Neuronal stem cell (in vitro differentiated cells): Measurements from ENCODE around the gene VMO1. TPM values are rescaled to one million over a fixed set of nuclear protein-coding genes. Genes with fewer than 3 reads are reported as not detected.
A peak's percentile ranks its signal among the peaks of the same experiment; 100 is the strongest.

ENCODE experiments used
- DNase-seq: peaks from one replicate; pipeline ENCODE4 v3.0.0-alpha.2; 2013; ENCODE audit warnings: low spot score
- H2AFZ ChIP-seq: one replicate; pipeline ENCODE4 v1.6.1; 2013; ENCODE audit warnings: mild to moderate bottlenecking, low read length, inconsistent platforms
- H2AK5ac ChIP-seq: 2 replicates; pipeline ENCODE4 v1.6.1; 2013; ENCODE audit warnings: low read depth, mild to moderate bottlenecking, inconsistent platforms, low read length, moderate library complexity, mixed read lengths
- H2BK120ac ChIP-seq: 2 replicates; pipeline ENCODE4 v1.6.1; 2013; ENCODE audit warnings: low read depth, mild to moderate bottlenecking, inconsistent platforms, low read length, moderate library complexity, mixed read lengths
- H2BK12ac ChIP-seq: one replicate; pipeline ENCODE4 v1.6.1; 2013; ENCODE audit warnings: low read length, inconsistent platforms
- H2BK15ac ChIP-seq: 2 replicates; pipeline ENCODE4 v1.6.1; 2013; ENCODE audit warnings: mild to moderate bottlenecking, low read length, inconsistent platforms, mixed read lengths
- H2BK5ac ChIP-seq: one replicate; pipeline ENCODE4 v1.6.1; 2013; ENCODE audit warnings: inconsistent platforms, mild to moderate bottlenecking, low read length, moderate library complexity
- H3K14ac ChIP-seq: one replicate; pipeline ENCODE4 v1.6.1; 2013; ENCODE audit warnings: low read length, inconsistent platforms
- H3K18ac ChIP-seq: 2 replicates; pipeline ENCODE4 v1.6.1; 2013; ENCODE audit warnings: low read length, inconsistent platforms
- H3K23ac ChIP-seq: 2 replicates; pipeline ENCODE4 v1.6.1; 2013; ENCODE audit warnings: low read depth, mild to moderate bottlenecking, mixed read lengths, low read length, inconsistent platforms; ENCODE audit not compliant: poor library complexity
- H3K27ac ChIP-seq: replicated peaks from 3 replicates; pipeline ENCODE4 v1.5.1; 2013; ENCODE audit warnings: low read length, inconsistent platforms
- H3K27me3 ChIP-seq, 3 experiments: 2 replicates each; pipeline ENCODE4 v1.6.1; 2013; ENCODE audit warnings: low read length in 3 of 3, mild to moderate bottlenecking in 2 of 3, inconsistent platforms in 1 of 3, low read depth in 1 of 3, mixed read lengths in 1 of 3, moderate library complexity in 1 of 3; ENCODE audit not compliant: control insufficient read depth in 3 of 3, insufficient read depth in 3 of 3
- H3K36me3 ChIP-seq, 2 donors: replicated peaks in 1 of 2; 2 replicates each; pipeline ENCODE4 v1.6.1; 2013; ENCODE audit warnings: low read length in 2 of 2; ENCODE audit not compliant: control insufficient read depth in 2 of 2, insufficient read depth in 2 of 2
- H3K4ac ChIP-seq: 2 replicates; pipeline ENCODE4 v1.6.1; 2013; ENCODE audit warnings: inconsistent platforms, mild to moderate bottlenecking, low read length, moderate library complexity
- H3K4me1 ChIP-seq, 2 donors: 1 replicate in 1 of 2; 2 replicates in 1 of 2; pipeline ENCODE4 v1.6.1; 2013; ENCODE audit warnings: low read length in 2 of 2, low read depth in 1 of 2; ENCODE audit not compliant: control insufficient read depth in 2 of 2, insufficient read depth in 1 of 2
- H3K4me2 ChIP-seq: one replicate; pipeline ENCODE4 v1.6.1; 2013; ENCODE audit warnings: mild to moderate bottlenecking, low read length, inconsistent platforms; ENCODE audit not compliant: insufficient read depth, poor library complexity, severe bottlenecking
- H3K4me3 ChIP-seq, 2 donors: 2 replicates each; pipeline ENCODE4 v1.5.1; 2013; ENCODE audit warnings: low read length in 2 of 2, mild to moderate bottlenecking in 2 of 2, inconsistent platforms in 1 of 2, moderate library complexity in 1 of 2
- H3K79me1 ChIP-seq: one replicate; pipeline ENCODE4 v1.6.1; 2013; ENCODE audit warnings: low read depth, mild to moderate bottlenecking, inconsistent platforms, low read length, moderate library complexity
- H3K9ac ChIP-seq: one replicate; pipeline ENCODE4 v1.6.1; 2013; ENCODE audit warnings: mild to moderate bottlenecking, low read depth, low read length, inconsistent platforms; ENCODE audit not compliant: poor library complexity
- H3K9me3 ChIP-seq, 2 donors: replicated peaks in 1 of 2; 2 replicates each; pipeline versions ENCODE3 to v1.6.1; 2013; ENCODE audit warnings: low read length in 2 of 2, mild to moderate bottlenecking in 2 of 2, inconsistent platforms in 1 of 2, low read depth in 1 of 2, mixed read lengths in 1 of 2, moderate library complexity in 1 of 2; ENCODE audit not compliant: control insufficient read depth in 2 of 2, insufficient read depth in 1 of 2
- H4K8ac ChIP-seq: one replicate; pipeline ENCODE4 v1.6.1; 2013; ENCODE audit warnings: low read depth, mild to moderate bottlenecking, inconsistent platforms, low read length, moderate library complexity
- H4K91ac ChIP-seq: one replicate; pipeline ENCODE4 v1.6.1; 2013; ENCODE audit warnings: low read length, low read depth, mild to moderate bottlenecking, inconsistent platforms; ENCODE audit not compliant: poor library complexity
- WGBS, 2 donors: extraction: QIAGEN DNeasy Blood & Tissue Kit; methylation state at CpG; one replicate each; pipeline ENCODE4 v1.1.7; 2013; ENCODE audit warnings: missing lambda C conversion rate in 2 of 2, mixed read lengths in 1 of 2; ENCODE audit not compliant: insufficient read length in 2 of 2, insufficient replicate concordance in 1 of 2; ENCODE audit errors: extremely low coverage in 2 of 2; 5-methylcytosine and 5-hydroxymethylcytosine counted together
- polyA plus RNA-seq, 2 experiments: library from polyadenylated mRNA; stranded (reverse); fragments of 200-250 nt; gene quantifications; one replicate each; pipeline ENCODE4 v1.2.3, GENCODE V29; 2013

VMO1 gene
- 0.74 TPM for polyA plus RNA-seq (2013, experiment 1 of 2)
- 0.64 TPM for polyA plus RNA-seq (2013, experiment 2 of 2)

- no CpG with 5 or more reads among the region's 24 CpGs for WGBS, 2 donors
- H2BK120ac ChIP-seq: no peak within 1 kb of the TSS
- no peak within 1 kb of the TSS for H4K91ac ChIP-seq
- H3K9me3 ChIP-seq: no peaks in the 10 kb centered on the region
- H3K18ac ChIP-seq: peak within 1 kb of the TSS; percentile 48
- peak within 1 kb of the TSS; percentile 58 for H2BK12ac ChIP-seq
- H3K4me3 ChIP-seq: no peak within 1 kb of the TSS
- H4K8ac ChIP-seq: no peak within 1 kb of the TSS
- H3K36me3 ChIP-seq: no peaks in the 10 kb centered on the region
- H3K14ac ChIP-seq: peak within 1 kb of the TSS; percentile 38
- no peak within 1 kb of the TSS for H2BK15ac ChIP-seq
- peaks cover 0 to 14% (median 4%) of the 10 kb centered on the region in 3 experiments for H3K27me3 ChIP-seq
- peaks cover 4 to 12% of the 10 kb centered on the region in 2 donors for H3K4me1 ChIP-seq
- peak within 1 kb of the TSS; percentile 80 for H3K23ac ChIP-seq
- H2AFZ ChIP-seq: no peak within 1 kb of the TSS
- peaks cover 2% of the 10 kb centered on the region for H3K79me1 ChIP-seq
- no peak within 1 kb of the TSS for H3K9ac ChIP-seq
- H3K4me2 ChIP-seq: no peak within 1 kb of the TSS
- no peak for DNase-seq
- no peak within 1 kb of the TSS for H3K27ac ChIP-seq
- H3K4ac ChIP-seq: peak within 1 kb of the TSS; percentile 37
- H2BK5ac ChIP-seq: peak within 1 kb of the TSS; percentile 13
- H2AK5ac ChIP-seq: peak within 1 kb of the TSS; percentile 56
Observed at GRCh38 chr17:4786106-4786511, at the start of gene VMO1. Gene VMO1 (minus strand): TSS chr17:4786364. CDS start chr17:4786352, 12 bp downstream.

GRCh38 chr17:4834681-4835020, 48.5 kb upstream of the VMO1 start:
- Histone ChIP-seq H3K36me3 (peaks cover 4 to 21% of the 10 kb centered on the region in 2 donors), H3K4me2 (no peak overlapping the region), H2AFZ (no peak overlapping the region), H3K14ac (no peak overlapping the region), H2BK120ac (no peak overlapping the region), H3K4me1 (peaks cover 7 to 10% of the 10 kb centered on the region in 2 donors), H3K4me3 (peak overlapping the region in 1 of 2 donors; percentile 78), H3K23ac (no peak overlapping the region), H2BK15ac (no peak overlapping the region), H4K8ac (no peak overlapping the region), H3K4ac (no peak overlapping the region), H3K79me1 (peaks cover 9% of the 10 kb centered on the region), H3K9me3 (no peaks in the 10 kb centered on the region), H2BK5ac (no peak overlapping the region), H3K27ac (no peak overlapping the region), H2BK12ac (no peak overlapping the region), H2AK5ac (no peak overlapping the region), H3K9ac (no peak overlapping the region), H3K27me3 (no peaks in the 10 kb centered on the region), H4K91ac (no peak overlapping the region), H3K18ac (no peak overlapping the region)
- DNase-seq: no peak
- no CpG with 5 or more reads among the region's 4 CpGs for WGBS, 2 donors

DNA sequence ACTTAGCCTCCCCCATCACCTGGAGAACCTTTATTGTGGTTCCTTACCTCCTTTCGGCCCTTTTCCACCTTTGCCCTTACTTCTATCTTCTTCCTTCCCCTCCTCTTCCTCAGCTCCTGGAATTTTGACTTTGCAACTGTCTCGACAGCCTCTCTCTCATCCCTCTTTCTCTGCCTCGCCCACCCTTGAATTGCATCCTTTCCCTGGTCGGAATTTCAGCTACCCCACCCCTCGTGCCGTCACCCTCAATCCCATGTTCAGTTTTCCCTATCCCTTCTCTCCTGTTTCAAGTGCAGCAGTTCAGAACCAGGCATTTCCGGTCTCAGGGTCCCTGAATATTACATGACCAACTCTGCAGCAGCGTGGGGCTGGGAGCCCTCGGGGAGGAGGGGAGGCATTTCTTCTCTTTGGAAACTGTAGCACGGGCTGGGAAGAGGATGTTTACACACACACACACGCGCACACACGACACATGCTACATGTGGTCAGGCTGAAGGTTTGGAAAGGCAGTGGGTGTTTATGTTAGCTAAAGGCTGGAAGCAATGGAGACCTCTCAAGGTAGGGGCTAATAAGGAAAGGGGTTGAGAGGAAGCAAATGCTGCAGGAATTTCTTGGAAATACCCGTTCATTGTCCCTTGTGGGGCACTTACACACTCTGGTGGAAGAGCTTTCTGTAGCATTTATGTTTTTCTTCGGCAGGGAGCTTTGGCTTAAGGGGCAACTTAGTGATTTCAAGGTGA, 47.9 kb upstream of the VMO1 start:
- Histone ChIP-seq H2BK120ac (no peak overlapping the region), H3K4me3 (peak overlapping the region; percentile 78 to 97), H4K91ac (no peak overlapping the region), H3K4me1 (peaks cover 7 to 10% of the 10 kb centered on the region in 2 donors), H2BK15ac (no peak overlapping the region), H3K14ac (peak overlapping the region; percentile 67), H3K4ac (no peak overlapping the region), H3K27me3 (no peaks in the 10 kb centered on the region), H3K36me3 (peaks cover 4 to 21% of the 10 kb centered on the region in 2 donors), H3K4me2 (peak overlapping the region; percentile 99), H3K27ac (no peak overlapping the region), H2AFZ (peak overlapping the region; percentile 91), H4K8ac (no peak overlapping the region), H3K9ac (peak overlapping the region; percentile 98), H3K23ac (peak overlapping the region; percentile 92), H2BK12ac (no peak overlapping the region), H2AK5ac (peak overlapping the region; percentile 60), H2BK5ac (peak overlapping the region; percentile 99), H3K9me3 (no peaks in the 10 kb centered on the region), H3K18ac (no peak overlapping the region), H3K79me1 (peaks cover 9% of the 10 kb centered on the region)
- DNase-seq: no peak
- WGBS, 2 donors: no CpG with 5 or more reads among the region's 15 CpGs

DNA sequence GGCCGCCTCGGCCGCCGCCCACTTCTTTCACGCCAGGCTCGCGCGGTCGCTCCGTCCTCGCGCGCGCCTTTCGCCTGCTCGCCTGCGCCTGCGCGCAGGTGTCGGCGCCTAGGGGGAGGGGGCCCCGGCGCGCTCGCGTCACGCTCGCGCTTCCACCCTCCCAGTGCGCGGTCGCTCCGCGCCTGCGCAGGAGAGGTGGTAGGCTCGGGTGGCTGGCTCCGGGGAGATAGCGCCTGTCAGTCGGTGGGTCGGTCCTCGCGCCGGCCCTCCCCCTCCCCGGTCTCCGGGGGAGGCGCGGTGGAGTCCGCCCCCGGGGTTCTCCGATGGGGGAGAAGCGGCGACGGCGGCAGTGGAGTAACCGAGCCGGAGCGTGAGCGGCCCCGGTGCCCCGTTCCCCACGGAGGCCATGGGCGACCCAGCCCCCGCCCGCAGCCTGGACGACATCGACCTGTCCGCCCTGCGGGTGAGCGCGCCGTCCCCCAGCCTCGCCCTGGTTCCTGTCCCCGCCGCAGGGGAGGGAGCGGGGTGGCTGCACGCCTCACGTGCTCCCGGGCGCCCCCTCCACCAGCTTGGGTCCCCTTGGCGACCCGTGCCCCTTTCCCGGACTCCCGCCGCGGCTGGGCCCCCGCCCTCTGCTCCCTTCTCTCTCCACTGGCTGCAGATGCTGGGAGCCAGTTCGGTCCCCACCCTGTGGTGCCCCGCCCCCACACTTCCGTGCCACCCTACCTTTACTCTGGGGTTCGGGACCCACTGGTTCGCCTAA, 47.2 kb upstream of the VMO1 start, which contains the start of gene MINK1:
Gene MINK1 (plus strand): TSS at position 163 of the 763 bp plus-strand sequence. CDS start 244 bp downstream, at position 407.
- Histone ChIP-seq H2AK5ac (peak within 1 kb of the TSS; percentile 60), H4K8ac (no peak within 1 kb of the TSS), H3K9ac (peak within 1 kb of the TSS; percentile 98), H3K4me2 (peak within 1 kb of the TSS; percentile 99), H3K36me3 (peaks cover 4 to 18% of the 10 kb centered on the region in 2 donors), H3K18ac (peak within 1 kb of the TSS; percentile 97), H2BK15ac (no peak within 1 kb of the TSS), H3K79me1 (peaks cover 9% of the 10 kb centered on the region), H2BK5ac (peak within 1 kb of the TSS; percentile 99), H3K4me1 (peaks cover 7 to 10% of the 10 kb centered on the region in 2 donors), H2BK12ac (no peak within 1 kb of the TSS), H3K27me3 (no peaks in the 10 kb centered on the region), H2BK120ac (no peak within 1 kb of the TSS), H3K9me3 (no peaks in the 10 kb centered on the region), H3K27ac (peak within 1 kb of the TSS; percentile 61), H3K23ac (peak within 1 kb of the TSS; percentile 92), H4K91ac (no peak within 1 kb of the TSS), H2AFZ (peak within 1 kb of the TSS; percentile 91), H3K4ac (no peak within 1 kb of the TSS), H3K4me3 (peak within 1 kb of the TSS; percentile 78 to 97), H3K14ac (peak within 1 kb of the TSS; percentile 67)
- no CpG with 5 or more reads among the region's 91 CpGs for WGBS, 2 donors
- peak; percentile 90 for DNase-seq
